Stimulated activated CD4-positive, alpha-beta T cell treated with anti-CD3 and anti-CD28 coated beads, TNF-alpha, amount 100 ng/mL, for 4 hours (primary cell): ENCODE results near the gene ANXA3.
"Not testable (repeated sequence)": the region's sequence is repeated elsewhere in the genome, so short reads cannot be mapped to it uniquely, and the experiment has no call there.

Source experiments
- DNase-seq, 3 experiments: peaks; one replicate each; pipeline ENCODE4 v3.0.0-alpha.2; 2020; ENCODE audit warnings: low read depth in 3 of 3

The ANXA3 gene

GRCh38 chr4:78551420-78552351 is at the start of gene ANXA3:
TSS of gene ANXA3 (plus strand) at chr4:78551770. CDS start at chr4:78554474, 2,704 bp downstream.
- no peak for DNase-seq

- DNase-seq: not testable (repeated sequence)
Measured at GRCh38 chr4:78506260-78506659, 45.3 kb upstream of the ANXA3 start.

GRCh38 chr4:78509043-78509442 is 42.5 kb upstream of the ANXA3 start:
- no peak for DNase-seq

- no peak for DNase-seq
Measured at GRCh38 chr4:78510108-78510507, 41.5 kb upstream of the ANXA3 start.

- DNase-seq: no peak
Measured at GRCh38 chr4:78510681-78511080, 40.9 kb upstream of the ANXA3 start.

GRCh38 chr4:78512357-78512920 is 39.1 kb upstream of the ANXA3 start:
- DNase-seq: no peak

GRCh38 chr4:78513411-78513975 is 38.1 kb upstream of the ANXA3 start:
- DNase-seq: no peak

GRCh38 chr4:78517050-78517652 is 34.4 kb upstream of the ANXA3 start:
- no peak for DNase-seq

- DNase-seq: no peak
Measured at GRCh38 chr4:78518561-78518960, 33.0 kb upstream of the ANXA3 start.

GRCh38 chr4:78519962-78520361 is 31.6 kb upstream of the ANXA3 start:
- DNase-seq: no peak

GRCh38 chr4:78520808-78521226 is 30.8 kb upstream of the ANXA3 start:
- DNase-seq: no peak

- DNase-seq: no peak
Measured at GRCh38 chr4:78524009-78524408, 27.6 kb upstream of the ANXA3 start.

GRCh38 chr4:78525559-78525958 is 26.0 kb upstream of the ANXA3 start:
- no peak for DNase-seq

- no peak for DNase-seq
Measured at GRCh38 chr4:78527103-78527502, 24.5 kb upstream of the ANXA3 start.

GRCh38 chr4:78527555-78527954 is 24.0 kb upstream of the ANXA3 start:
- DNase-seq: no peak

- DNase-seq: no peak
Measured at GRCh38 chr4:78528327-78528726, 23.2 kb upstream of the ANXA3 start.

GRCh38 chr4:78529569-78530209 is 21.9 kb upstream of the ANXA3 start:
- DNase-seq: no peak

GRCh38 chr4:78532046-78532445 is 19.5 kb upstream of the ANXA3 start:
- no peak for DNase-seq

GRCh38 chr4:78533854-78534253 is 17.7 kb upstream of the ANXA3 start:
- no peak for DNase-seq

- no peak for DNase-seq
Measured at GRCh38 chr4:78534286-78534955, 17.1 kb upstream of the ANXA3 start.

GRCh38 chr4:78542373-78542772 is 9.2 kb upstream of the ANXA3 start:
- no peak for DNase-seq
